NT2/D1 (cell line): Measurements from ENCODE around the gene GNG8.

Experiments
- SUZ12 ChIP-seq: IDR thresholded peaks from 2 replicates; pipeline ENCODE4 v1.6.1; 2011; ENCODE audit not compliant: insufficient read length, insufficient read depth; ENCODE audit errors: extremely low read depth
- YY1 ChIP-seq: IDR thresholded peaks from 2 replicates; pipeline ENCODE4 v1.6.1; 2011; ENCODE audit not compliant: insufficient read length, insufficient read depth
- ZNF274 ChIP-seq: IDR thresholded peaks from 2 replicates; pipeline ENCODE4 v1.6.1; 2011; ENCODE audit warnings: mild to moderate bottlenecking, low read depth, low read length

- TF ChIP-seq SUZ12, result no peak
- no peak for TF ChIP-seq ZNF274
- TF ChIP-seq YY1, result no peak
These were observed 49.2 kb upstream of the GNG8 start for GRCh38 chr19:46685189-46685588.
